ACC112 (cell line): Measurements from ENCODE around the gene TUBB1.

ENCODE experiments used
- H2AFZ ChIP-seq: fragments of 200-600 bp; sonication (generic); one replicate; pipeline ENCODE4 v1.6.0; 2017; ENCODE audit warnings: antibody characterized with exemption, low read length; ENCODE audit not compliant: unreplicated experiment
- H3K27ac ChIP-seq: fragments of 200-600 bp; sonication (generic); 2 replicates; pipeline ENCODE4 v1.5.1; 2014; ENCODE audit warnings: low read depth, mild to moderate bottlenecking, antibody characterized with exemption, low read length, moderate library complexity
- H3K27me3 ChIP-seq: fragments of 200-600 bp; sonication (generic); 2 replicates; pipeline ENCODE4 v1.6.1; 2014; ENCODE audit warnings: mild to moderate bottlenecking, antibody characterized with exemption, low read length, moderate library complexity, mixed read lengths; ENCODE audit not compliant: insufficient read depth
- H3K36me3 ChIP-seq: fragments of 200-600 bp; sonication (generic); 2 replicates; pipeline ENCODE4 v1.6.1; 2016; ENCODE audit warnings: mild to moderate bottlenecking, antibody characterized with exemption, low read length, moderate library complexity, mixed read lengths; ENCODE audit not compliant: insufficient read depth
- H3K4me1 ChIP-seq: fragments of 200-600 bp; sonication (generic); one replicate; pipeline ENCODE4 v1.6.1; 2016; ENCODE audit warnings: low read length, mixed read lengths; ENCODE audit not compliant: insufficient read depth, unreplicated experiment, control insufficient read depth
- H3K4me3 ChIP-seq: fragments of 200-600 bp; sonication (generic); 2 replicates; pipeline ENCODE4 v1.5.1; 2014; ENCODE audit warnings: mild to moderate bottlenecking, low read depth, low read length
- H3K79me2 ChIP-seq: fragments of 200-600 bp; sonication (generic); one replicate; pipeline ENCODE4 v1.6.0; 2016; ENCODE audit warnings: low read length; ENCODE audit not compliant: control insufficient read depth, unreplicated experiment, insufficient read depth

Gene TUBB1

DNA sequence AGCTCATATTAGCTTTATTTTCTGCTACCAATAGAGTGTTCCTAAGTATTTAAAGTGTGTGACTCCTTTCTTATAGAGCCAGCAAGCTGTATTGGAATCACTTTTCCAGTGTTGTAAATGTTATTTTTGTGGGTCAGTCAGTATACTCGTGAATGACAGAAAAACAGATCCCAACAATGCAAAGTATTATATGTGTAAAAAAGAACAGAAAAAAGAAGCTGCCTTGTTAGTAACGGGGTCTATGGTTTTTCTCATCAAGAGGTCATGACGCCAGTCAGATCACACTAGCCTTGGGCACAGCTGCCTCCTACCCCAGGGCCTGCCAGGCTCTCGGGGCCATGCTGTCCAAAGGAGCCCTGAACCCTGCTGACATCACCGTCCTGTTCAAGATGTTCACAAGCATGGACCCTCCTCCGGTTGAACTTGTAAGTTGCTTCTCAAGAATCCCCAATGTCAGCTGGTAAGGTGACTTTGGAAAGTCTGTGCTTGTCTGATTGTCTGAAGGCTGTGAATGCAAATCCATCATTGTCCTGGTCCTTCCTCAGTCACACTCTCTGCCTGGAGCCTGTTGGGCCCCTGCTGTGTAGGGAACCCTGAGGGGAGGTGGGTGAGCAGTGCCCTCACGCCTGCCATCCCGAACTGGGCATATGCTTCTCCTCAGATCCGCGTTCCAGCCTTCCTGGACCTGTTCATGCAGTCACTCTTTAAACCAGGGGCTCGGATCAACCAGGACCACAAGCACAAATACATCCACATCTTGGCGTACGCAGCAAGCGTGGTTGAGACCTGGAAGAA, 28.4 kb upstream of the TUBB1 start:
- Histone ChIP-seq H3K4me3 (no peak overlapping the region), H3K4me1 (no peaks in the 10 kb centered on the region), H3K79me2 (peaks cover 4% of the 10 kb centered on the region), H2AFZ (no peak overlapping the region), H3K27me3 (no peaks in the 10 kb centered on the region), H3K36me3 (peaks cover 32% of the 10 kb centered on the region), H3K27ac (no peak overlapping the region)

DNA sequence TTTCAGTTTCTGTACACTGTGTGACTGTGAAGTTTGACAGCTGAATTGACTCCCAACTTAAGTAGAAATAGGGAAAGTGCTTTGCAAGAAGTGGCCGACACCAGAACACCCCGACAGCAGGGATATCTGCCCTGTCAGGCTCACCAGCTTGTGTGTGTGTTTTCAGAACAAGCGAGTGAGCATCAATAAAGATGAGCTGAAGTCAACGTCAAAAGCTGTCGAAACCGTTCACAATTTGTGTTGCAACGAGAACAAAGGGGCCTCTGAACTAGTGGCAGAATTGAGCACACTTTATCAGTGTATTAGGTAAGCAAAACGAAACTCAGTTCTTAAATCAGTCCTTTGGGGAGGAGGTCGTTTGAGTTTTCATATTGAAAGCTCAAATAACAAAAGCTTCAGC, 27.5 kb upstream of the TUBB1 start:
- Histone ChIP-seq H3K79me2 (no peaks in the 10 kb centered on the region), H3K27me3 (no peaks in the 10 kb centered on the region), H3K27ac (no peak overlapping the region), H3K4me1 (no peaks in the 10 kb centered on the region), H2AFZ (no peak overlapping the region), H3K4me3 (no peak overlapping the region), H3K36me3 (peaks cover 32% of the 10 kb centered on the region)

DNA sequence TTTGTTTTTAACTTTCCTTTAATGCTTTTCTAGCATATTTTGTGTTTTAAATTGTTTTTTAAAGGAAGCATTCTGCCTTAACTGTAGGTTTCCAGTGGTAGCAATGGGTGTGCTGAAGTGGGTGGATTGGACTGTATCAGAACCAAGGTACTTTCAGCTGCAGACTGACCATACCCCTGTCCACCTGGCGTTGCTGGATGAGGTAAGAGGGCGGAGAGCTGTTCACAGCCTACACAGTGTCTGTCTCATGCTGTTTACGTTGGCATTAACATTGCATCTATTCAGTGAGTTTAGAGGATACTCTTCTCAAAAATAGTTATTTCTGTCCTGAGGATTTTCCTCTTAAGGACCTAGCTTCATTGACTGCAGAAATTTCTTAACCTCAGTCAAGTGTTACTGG, 26.3 kb upstream of the TUBB1 start:
- H3K4me3 ChIP-seq: no peak overlapping the region
- no peak overlapping the region for H3K27ac ChIP-seq
- no peak overlapping the region for H2AFZ ChIP-seq
- H3K36me3 ChIP-seq: peaks cover 33% of the 10 kb centered on the region
- H3K79me2 ChIP-seq: no peaks in the 10 kb centered on the region
- no peaks in the 10 kb centered on the region for H3K27me3 ChIP-seq
- H3K4me1 ChIP-seq: no peaks in the 10 kb centered on the region

DNA sequence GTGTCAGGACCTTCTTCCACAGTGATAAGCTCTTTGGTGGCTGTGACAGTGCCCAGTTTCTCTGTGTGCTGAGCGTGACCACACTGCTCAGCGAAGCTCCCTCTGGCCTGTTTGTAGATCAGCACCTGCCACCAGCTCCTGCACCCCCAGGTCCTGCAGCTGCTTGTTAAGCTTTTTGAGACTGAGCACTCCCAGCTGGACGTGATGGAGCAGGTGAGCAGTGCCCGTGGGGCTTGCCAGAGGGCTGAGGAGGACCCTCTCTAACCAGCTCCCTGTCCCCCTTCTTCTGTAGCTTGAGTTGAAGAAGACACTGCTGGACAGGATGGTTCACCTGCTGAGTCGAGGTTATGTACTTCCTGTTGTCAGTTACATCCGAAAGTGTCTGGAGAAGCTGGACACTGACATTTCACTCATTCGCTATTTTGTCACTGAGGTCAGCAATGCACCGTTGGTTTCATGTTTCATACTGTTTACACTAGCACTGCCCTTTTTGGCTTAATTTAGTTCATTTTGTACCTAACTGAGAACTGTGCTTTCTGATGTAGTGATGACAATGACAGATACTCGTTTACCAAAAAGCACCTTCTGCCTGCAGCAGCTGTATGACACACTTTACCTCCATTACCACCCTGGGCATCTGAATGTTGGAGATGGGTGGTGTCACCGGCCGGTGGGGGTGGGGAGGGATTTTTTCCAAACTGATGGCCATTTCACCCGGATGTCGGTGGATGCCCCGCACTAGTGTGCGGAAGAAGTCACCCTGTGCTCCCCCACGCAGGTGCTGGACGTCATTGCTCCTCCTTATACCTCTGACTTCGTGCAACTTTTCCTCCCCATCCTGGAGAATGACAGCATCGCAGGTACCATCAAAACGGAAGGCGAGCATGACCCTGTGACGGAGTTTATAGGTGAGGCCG, 25.6 kb upstream of the TUBB1 start:
- H3K4me1 ChIP-seq: no peaks in the 10 kb centered on the region
- no peak overlapping the region for H3K27ac ChIP-seq
- no peak overlapping the region for H3K4me3 ChIP-seq
- H2AFZ ChIP-seq: no peak overlapping the region
- H3K36me3 ChIP-seq: peaks cover 31% of the 10 kb centered on the region
- no peaks in the 10 kb centered on the region for H3K79me2 ChIP-seq
- no peaks in the 10 kb centered on the region for H3K27me3 ChIP-seq

DNA sequence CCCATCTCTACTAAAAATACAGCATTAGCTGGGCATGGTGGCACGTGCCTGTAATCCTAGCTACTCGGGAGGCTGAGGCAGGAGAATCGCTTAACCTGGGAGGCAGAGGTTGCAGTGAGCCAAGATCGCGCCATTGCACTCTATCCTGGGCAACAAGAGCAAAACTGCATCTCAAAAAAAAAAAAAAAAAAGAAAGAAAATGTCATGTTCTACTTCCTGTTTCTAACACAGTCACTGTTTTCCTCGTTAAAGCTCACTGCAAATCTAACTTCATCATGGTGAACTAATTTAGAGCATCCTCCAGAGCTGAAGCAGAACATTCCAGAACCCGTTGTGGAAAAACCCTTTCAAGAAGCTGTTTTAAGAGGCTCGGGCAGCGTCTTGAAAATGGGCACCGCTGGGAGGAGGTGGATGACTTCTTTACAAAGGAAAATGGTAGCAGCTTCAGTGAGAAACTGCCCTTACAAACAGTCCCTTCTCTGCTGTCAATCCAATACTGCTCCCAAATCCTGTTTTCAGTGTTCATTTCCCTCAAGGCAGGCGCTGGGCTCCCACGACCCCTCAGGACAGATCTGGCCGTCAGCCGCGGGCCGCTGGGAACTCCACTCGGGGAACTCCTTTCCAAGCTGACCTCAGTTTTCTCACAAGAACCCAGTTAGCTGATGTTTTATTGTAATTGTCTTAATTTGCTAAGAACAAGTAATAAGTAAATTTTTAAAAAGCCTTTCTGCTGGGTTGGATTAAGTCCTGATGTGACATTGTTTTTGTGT, 24.7 kb upstream of the TUBB1 start:
- Histone ChIP-seq H3K4me1 (no peaks in the 10 kb centered on the region), H2AFZ (no peak overlapping the region), H3K79me2 (no peaks in the 10 kb centered on the region), H3K36me3 (peaks cover 21% of the 10 kb centered on the region), H3K27ac (no peak overlapping the region), H3K27me3 (no peaks in the 10 kb centered on the region), H3K4me3 (no peak overlapping the region)

DNA sequence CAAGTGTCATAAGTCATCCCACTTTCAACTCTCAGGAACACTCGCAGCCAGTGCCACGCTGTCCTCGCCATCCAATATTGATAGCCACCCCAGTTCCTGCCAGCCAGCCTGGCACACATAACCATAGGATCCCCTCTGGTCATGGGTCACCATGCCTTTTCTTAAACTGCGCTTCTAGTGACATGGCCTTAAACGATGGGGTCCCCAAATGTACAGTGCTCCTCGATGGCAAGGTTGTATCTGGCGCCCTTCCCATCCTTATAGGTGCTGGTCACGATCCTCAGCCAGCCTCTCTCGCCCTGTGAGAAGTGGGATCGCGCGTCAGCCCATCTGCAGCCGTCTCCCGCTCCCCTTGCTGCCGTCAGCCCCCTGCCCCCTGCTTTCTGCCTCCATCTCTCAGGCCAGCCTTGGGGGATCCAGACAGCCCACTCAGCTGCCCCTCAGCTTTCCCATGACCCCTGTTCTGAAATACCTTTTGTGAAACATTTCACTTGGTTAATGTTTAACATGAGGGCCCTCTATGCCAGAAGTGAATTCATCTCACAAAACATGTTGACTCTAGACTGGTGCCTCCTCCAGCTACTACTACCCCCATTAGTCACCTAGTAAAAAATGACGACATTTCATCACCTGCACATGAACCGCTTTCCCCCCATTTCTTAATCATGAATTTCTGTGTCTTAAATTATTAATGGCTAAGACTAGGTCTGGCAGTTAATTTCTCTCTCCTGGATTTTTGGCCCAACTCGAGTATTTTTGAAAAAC, 23.6 kb upstream of the TUBB1 start:
- H3K36me3 ChIP-seq: peaks cover 20% of the 10 kb centered on the region
- H3K27me3 ChIP-seq: no peaks in the 10 kb centered on the region
- no peaks in the 10 kb centered on the region for H3K4me1 ChIP-seq
- H2AFZ ChIP-seq: no peak overlapping the region
- H3K79me2 ChIP-seq: no peaks in the 10 kb centered on the region
- H3K4me3 ChIP-seq: no peak overlapping the region
- H3K27ac ChIP-seq: no peak overlapping the region

DNA sequence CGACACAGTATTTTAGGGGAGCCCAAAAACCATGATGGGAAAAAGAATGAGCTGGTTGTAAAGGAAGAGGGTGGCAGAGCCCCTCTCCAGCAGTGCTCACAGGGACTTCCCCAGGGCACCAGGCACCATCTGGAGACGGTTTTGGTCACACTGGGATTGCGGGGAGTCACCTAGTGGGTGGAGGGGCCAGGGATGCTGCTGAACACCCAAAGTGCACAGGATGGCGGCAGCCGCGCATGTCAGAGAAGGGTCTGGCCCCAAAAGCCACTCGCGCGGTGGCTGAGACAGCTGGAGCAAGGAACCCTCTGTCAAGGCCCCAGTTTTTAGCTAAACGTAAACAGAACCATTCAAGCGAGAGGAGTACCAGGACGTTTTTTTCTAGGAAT, 23.0 kb upstream of the TUBB1 start:
- Histone ChIP-seq H2AFZ (no peak overlapping the region), H3K4me3 (no peak overlapping the region), H3K79me2 (no peaks in the 10 kb centered on the region), H3K27me3 (no peaks in the 10 kb centered on the region), H3K36me3 (peaks cover 20% of the 10 kb centered on the region), H3K4me1 (no peaks in the 10 kb centered on the region), H3K27ac (no peak overlapping the region)

DNA sequence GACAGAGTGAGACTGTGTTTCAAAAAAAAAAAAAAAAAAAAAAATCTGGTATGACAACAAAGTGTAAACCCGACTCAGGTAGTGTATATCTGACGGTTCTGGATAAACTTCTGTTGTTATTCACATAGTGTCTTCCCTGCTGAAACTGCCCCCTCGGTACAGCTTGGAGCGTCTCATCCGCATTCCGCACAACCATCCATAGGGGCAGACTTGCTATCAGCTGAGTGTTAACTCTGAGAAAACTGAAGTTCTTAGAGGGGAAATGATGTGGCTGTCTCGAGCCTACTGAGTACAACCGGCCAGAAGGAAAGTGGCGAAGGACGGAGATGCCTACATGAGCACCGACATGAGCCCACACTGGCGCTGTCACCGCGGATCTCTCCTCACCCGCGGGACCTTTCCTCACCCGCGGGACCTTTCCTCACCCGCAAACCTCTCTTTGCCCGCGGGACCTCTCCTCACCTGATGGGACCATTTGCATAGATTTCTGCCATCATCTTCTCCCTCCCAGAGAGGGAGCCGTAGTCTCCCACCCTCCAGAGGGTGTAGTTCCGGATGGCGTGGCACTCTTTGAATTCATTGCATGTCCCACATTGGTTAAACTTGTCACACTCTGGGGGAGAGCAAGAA, 22.0 kb upstream of the TUBB1 start:
- Histone ChIP-seq H3K4me1 (no peaks in the 10 kb centered on the region), H2AFZ (no peak overlapping the region), H3K4me3 (no peak overlapping the region), H3K36me3 (peaks cover 17% of the 10 kb centered on the region), H3K79me2 (no peaks in the 10 kb centered on the region), H3K27ac (no peak overlapping the region), H3K27me3 (no peaks in the 10 kb centered on the region)

DNA sequence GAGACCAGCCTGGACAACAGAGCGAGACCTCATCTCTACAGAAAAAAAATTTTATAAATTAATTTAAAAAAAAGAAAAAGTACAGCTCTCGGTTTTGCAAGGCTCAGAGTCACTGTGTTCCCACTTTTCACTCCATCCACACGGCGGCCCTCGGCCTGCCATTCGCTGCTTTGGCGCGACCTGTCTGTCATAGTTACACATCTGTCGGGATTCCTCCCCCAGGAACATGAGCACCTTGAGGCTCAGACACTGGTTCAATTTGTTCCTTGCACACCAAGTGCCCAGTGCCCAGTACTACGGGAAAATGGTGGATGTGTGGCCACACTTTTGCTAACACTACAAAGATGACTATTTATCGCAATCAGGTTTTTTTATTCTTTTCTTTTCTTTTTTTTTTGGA, 20.6 kb upstream of the TUBB1 start:
- Histone ChIP-seq H3K4me1 (no peaks in the 10 kb centered on the region), H2AFZ (no peak overlapping the region), H3K27ac (no peak overlapping the region), H3K27me3 (no peaks in the 10 kb centered on the region), H3K79me2 (peaks cover 3% of the 10 kb centered on the region), H3K4me3 (no peak overlapping the region), H3K36me3 (peaks cover 10% of the 10 kb centered on the region)

DNA sequence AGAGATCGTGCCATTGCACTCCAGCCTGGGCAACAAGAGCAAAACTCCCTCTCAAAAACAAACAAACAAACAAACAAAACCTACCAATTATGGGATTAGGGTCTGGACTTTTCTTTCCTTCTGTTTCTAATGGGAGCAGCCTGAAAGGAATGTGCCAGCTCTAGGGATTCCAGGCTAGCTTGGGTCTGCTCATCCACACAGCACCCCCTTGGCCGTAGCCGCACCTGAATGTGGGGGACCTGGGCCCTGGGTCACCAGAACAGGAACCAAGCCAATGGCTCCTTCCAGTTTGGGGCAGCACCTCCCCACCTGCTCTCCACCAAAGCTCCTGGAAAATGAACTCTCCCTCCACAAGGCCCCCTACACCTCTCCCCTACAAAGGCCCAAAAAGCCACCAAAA, 18.9 kb upstream of the TUBB1 start:
- Histone ChIP-seq H3K4me1 (peaks cover 8% of the 10 kb centered on the region), H3K4me3 (no peak overlapping the region), H2AFZ (no peak overlapping the region), H3K27ac (no peak overlapping the region), H3K36me3 (peaks cover 6% of the 10 kb centered on the region), H3K79me2 (peaks cover 19% of the 10 kb centered on the region), H3K27me3 (no peaks in the 10 kb centered on the region)
